AG20443 (cell line): ENCODE measurements around the gene HS6ST3.
"Not testable (repeated sequence)": the region's sequence is repeated elsewhere in the genome, so short reads cannot be mapped to it uniquely, and the experiment has no call there.

Source experiments
- DNase-seq: peaks from one replicate; pipeline ENCODE4 v3.0.0; 2012; ENCODE audit warnings: low spot score, mixed read lengths

HS6ST3 gene

DNA sequence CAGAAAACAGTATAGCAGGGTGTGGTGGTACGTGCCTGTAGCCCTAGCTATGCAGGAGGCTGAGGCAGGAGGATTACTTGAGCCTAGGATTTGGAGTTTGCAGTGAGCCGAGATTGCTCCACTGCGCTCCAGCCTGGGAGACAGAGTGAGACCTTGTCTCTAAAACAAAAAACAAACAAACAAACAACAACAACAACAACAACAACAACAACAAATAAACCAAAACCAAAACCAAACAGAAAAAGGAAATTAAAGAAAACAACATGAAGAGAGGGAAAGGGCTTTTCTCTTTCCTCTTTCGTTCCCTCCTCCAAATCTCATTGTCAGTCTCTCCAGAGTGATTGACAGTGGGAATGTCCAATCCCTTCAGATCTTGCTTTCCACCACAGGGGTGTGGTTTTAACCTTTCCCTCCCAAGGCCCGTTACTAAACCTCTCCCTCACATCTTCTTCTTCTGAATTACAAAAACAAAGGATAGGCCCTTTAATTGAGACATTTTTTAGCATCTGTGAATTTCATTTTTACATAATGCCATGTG lies 341.2 kb downstream of the HS6ST3 start:
- DNase-seq: no peak

- no peak for DNase-seq
Observed at GRCh38 chr13:96444676-96445075, 354.8 kb downstream of the HS6ST3 start.

- DNase-seq: no peak
Observed at GRCh38 chr13:96449920-96450319, 360.0 kb downstream of the HS6ST3 start.

- no peak for DNase-seq
Observed at GRCh38 chr13:96450326-96451020, 360.6 kb downstream of the HS6ST3 start.

DNA sequence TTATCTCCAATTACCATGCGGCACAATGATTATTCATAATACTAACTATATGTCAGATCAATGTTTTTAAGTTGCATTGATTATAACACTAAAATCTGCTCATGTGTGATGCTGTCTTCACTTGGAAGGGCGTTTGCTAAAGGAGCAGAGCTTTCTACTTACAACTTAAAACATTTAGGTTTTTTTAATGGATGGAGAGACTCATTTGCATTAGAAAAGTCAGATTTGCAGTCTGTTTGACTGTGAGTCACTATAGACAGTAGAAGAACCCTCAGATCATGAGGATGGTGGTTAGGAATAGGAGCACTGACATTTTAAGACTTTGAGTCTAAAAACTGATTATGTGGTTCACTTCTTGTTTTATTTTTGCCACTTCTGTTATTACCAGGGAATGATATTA lies 364.6 kb downstream of the HS6ST3 start:
- no peak for DNase-seq

DNA sequence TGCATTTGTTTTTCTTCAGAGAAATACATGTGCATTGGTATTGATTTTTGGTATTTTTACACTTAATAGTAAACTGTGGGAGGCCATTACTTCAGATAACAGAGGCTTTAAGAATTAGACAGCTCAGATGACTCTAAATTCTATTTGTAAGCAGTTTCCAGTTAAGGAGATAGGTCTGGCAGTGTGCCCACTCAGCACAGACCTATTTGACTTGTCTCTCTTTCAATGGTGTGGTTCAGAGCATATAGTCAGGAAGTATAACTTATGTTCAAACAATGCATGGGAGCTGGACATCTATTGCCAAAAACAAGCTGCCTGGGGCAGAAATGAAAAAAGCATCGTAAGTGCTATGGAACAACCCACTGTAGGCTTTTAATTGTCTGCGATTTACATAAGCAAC lies 370.7 kb downstream of the HS6ST3 start:
- DNase-seq: no peak

GRCh38 chr13:96473526-96474180 lies 383.7 kb downstream of the HS6ST3 start:
- no peak for DNase-seq

DNA sequence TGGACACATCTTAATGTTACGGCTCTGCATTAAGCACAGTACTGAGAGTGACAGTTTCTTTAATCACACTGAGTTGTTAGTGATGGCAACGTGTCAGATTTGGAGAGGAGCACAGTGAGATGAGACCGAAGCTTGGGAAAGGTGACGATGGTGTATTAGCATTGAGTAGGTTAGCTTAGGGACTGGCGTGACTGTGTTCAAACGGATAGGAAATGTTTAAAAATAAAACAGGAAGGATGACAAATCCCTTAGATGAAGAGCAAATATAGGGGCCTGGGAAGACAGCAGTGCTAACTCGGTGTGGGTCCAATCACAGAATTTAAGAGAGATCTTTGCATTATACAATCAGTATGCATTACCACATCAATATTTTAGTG lies 384.3 kb downstream of the HS6ST3 start:
- no peak for DNase-seq

DNA sequence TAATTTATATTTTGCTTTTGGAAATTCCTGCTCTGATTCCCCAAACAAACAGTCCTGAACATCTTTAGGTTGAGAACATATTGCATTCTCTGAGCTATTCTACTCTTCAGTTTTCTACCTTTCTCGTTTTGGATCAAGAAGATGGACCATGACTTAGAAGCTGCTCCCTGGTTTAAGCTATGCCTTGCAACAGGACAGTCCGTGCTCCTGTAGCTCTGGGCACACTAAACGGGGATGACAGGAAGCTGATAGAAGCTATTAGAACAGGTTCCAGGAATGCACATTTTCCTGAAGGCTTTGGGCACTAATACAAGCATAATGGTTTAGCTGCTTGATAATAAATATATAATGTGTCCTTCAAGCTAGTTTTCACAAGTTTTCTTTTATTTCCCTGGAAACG lies 385.2 kb downstream of the HS6ST3 start:
- no peak for DNase-seq

GRCh38 chr13:96481482-96481881 lies 391.6 kb downstream of the HS6ST3 start:
- no peak for DNase-seq

GRCh38 chr13:96490496-96490989 lies 400.6 kb downstream of the HS6ST3 start:
- no peak for DNase-seq

DNA sequence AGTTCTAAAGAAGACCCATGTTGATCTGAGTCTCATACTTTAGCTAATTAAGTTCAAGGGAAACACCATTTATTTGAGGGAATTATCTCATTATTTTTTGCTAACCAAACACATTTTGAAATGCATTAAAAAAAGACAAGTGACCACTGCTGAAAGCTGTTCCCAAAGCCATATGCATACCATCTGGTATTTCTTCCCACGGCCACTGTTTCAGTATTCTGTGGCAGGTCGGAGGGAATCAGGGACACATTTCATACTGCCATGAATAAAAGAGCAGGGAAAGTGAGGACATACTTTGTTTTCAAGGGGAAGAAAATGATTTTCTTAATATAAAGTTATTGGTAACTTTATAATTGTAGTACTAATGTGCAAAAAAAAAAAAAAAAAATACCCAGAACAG lies 401.2 kb downstream of the HS6ST3 start:
- no peak for DNase-seq

- no peak for DNase-seq
Observed at GRCh38 chr13:96492766-96493165, 402.9 kb downstream of the HS6ST3 start.

GRCh38 chr13:96499656-96500055 lies 409.7 kb downstream of the HS6ST3 start:
- no peak for DNase-seq

DNA sequence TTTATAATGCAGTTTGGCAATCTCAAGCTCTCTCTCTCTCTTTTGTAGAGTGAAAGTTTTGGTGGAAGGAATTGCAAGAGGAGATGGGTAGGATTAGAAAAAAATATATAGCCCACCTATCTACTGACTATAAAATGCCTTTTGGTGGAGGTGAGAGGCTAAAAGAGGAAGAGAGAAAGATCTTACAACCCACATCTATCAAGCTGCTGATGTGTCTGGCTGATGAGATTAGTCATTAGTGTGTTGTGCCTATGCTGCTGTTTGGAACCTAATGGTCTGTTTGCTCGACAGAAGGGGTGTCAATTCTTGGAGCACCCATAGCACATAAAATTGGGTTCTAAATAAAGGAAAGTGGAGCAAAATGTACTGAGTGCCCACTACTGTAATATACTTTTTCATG lies 411.0 kb downstream of the HS6ST3 start:
- no peak for DNase-seq

GRCh38 chr13:96503481-96503880 lies 413.6 kb downstream of the HS6ST3 start:
- DNase-seq: no peak

DNA sequence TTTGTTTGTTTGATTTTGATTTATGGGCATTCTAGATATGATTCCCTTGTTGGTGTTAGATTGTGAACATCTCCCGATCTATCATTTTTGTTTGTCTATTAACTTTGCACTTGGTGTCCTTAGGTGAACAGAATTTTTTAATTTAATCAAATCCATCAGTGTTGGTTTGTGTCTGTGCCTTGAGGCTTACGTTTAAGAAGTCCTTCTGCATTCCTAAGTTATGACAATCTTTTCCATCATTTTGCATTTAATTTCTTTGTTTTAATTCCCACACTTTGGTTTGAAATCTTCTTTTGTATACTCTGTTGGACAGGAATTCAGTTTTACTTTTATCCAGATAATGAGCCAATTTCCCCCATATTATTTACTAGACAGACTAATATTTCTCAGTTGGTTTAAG lies 421.7 kb downstream of the HS6ST3 start:
- no peak for DNase-seq

DNA sequence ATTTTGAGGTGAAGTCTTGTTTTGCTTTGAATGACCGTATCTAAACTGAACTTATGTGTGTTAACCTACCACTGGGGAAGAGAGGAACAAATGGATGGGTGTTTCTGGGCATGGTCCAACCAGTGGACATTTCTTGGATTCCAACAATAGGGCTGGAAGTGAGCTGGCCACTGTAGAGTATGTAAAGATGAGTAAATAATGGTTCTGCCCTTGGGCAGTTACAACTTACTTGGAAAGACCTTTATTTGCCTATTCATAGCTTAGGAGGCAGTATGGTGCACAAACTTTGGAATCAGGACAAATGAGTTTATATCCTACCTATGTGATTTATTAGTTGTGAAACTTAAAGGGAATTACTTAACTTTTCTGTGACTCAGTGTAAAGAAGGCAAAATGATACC lies 429.5 kb downstream of the HS6ST3 start:
- no peak for DNase-seq

DNA sequence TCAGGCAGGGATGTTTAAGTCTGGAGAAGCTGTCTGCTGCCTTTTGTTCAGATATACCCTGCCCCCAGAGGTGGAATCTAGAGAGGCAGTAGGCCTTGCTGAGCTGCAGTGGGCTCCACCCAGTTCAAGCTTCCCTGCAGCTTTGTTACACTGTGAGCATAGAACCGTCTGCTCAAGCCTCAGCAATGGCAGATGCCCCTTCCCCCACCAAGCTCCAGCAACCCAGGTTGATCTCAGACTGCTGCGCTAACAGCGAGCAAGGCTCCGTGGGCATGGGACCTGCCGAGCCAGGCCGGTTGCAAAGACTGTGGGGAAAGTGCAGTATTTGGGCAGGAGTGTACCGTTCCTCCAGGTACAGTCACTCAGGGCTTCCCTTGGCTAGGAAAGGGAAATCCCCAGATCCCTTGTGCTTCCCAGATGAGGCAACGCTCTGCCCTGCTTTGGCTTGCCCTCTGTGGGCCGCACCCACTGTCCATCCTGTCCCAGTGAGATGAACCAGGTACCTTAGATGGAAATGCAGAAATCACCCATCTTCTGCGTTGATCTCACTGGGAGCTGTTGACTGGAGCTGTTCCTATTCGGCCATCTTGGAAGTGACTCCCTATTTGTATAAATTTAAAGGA lies 434.6 kb downstream of the HS6ST3 start:
- DNase-seq: not testable (repeated sequence)

DNA sequence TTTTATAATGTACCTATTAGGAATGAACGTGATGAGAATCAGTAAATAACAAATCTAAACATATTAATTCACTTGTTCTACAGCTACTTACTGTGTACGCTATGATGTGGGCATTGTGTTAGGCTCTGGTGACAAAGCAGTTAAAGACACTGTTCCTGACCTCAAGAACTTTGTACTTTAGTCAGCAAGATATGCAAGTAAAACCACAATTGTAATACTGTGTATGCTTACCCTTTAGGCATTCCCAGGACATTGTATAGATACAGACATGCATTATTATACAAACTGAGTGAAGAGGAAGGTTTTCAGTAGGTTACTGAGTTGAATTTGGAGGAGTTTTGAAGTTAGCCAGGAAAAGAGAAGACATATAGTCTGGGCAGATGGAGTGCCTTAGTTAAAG lies 435.8 kb downstream of the HS6ST3 start:
- DNase-seq: no peak

DNA sequence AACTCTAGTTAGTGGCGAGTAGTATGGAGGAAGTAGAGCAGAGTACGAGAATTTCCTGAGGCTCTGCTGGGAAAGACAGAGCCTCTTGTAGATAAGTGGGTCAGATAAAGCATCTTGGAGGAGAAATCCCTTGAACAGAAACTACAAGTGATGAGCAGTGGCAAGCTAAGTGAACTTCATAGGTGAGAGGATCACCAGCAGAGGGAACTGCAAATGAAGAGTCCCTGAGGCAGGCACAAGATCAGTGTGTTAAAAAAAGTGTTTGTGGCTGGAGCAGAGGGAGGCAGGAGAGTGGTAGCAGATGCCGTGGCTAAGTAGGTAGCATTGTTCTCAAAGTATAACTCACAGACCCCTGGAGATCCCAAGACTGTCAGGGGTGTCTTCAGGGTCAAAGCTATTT lies 437.6 kb downstream of the HS6ST3 start:
- DNase-seq: no peak

- DNase-seq: no peak
Observed at GRCh38 chr13:96532804-96533203, 442.9 kb downstream of the HS6ST3 start.

GRCh38 chr13:96533408-96533807 lies 443.5 kb downstream of the HS6ST3 start:
- no peak for DNase-seq
